Activated CD4-positive, alpha-beta T cell treated with anti-CD3 and anti-CD28 coated beads, Interleukin-2, amount 10 ng/mL, durations not matched to agents 24 days and 14 days (primary cell): ENCODE data around the gene FN1. TPM values are rescaled to one million over a fixed set of nuclear protein-coding genes. Genes with fewer than 3 reads are reported as not detected.

Experiments used
- DNase-seq: peaks from one replicate; pipeline ENCODE4 v3.0.0; 2022
- H3K27ac Mint-ChIP-seq: one replicate; pipeline ENCODE4 v1.8.0; 2022; ENCODE audit warnings: mild to moderate bottlenecking, mixed read lengths
- H3K27me3 Mint-ChIP-seq: one replicate; pipeline ENCODE4 v1.8.0; 2022; ENCODE audit warnings: mixed read lengths
- H3K36me3 Mint-ChIP-seq: one replicate; pipeline ENCODE4 v1.8.0; 2022; ENCODE audit warnings: low read depth, mild to moderate bottlenecking, mixed read lengths
- H3K4me1 Mint-ChIP-seq: one replicate; pipeline ENCODE4 v1.8.0; 2021; ENCODE audit warnings: mixed read lengths
- H3K4me3 Mint-ChIP-seq: one replicate; pipeline ENCODE4 v1.8.0; 2022; ENCODE audit warnings: mild to moderate bottlenecking, moderate library complexity, mixed read lengths
- H3K9me3 Mint-ChIP-seq: one replicate; pipeline ENCODE4 v1.8.0; 2021; ENCODE audit warnings: mixed read lengths
- intact Hi-C: fragments of 100-400 bp; cut with micrococcal nuclease; formaldehyde crosslinking; loops from one replicate; pipeline ENCODE4 v1.15.1; 2023
- total RNA-seq: library from RNA; stranded (reverse); gene quantifications from 2 replicates; pipeline ENCODE4 v1.2.3, GENCODE V29; 2022

Gene FN1
- total RNA-seq, 1 donor from 2014 or later = 1.0 TPM

- no peak overlapping the region for H3K27ac Mint-ChIP-seq
- no peaks in the 10 kb centered on the region for H3K27me3 Mint-ChIP-seq
- H3K9me3 Mint-ChIP-seq = no peaks in the 10 kb centered on the region
- H3K36me3 Mint-ChIP-seq = peaks cover 75% of the 10 kb centered on the region
- no peak for DNase-seq
- intact Hi-C loops = no loop called here
- no peaks in the 10 kb centered on the region for H3K4me1 Mint-ChIP-seq
- no peak overlapping the region for H3K4me3 Mint-ChIP-seq
These were observed 88.0 kb downstream of the FN1 start for GRCh38 chr2:215347878-215348277.

- H3K4me1 Mint-ChIP-seq = no peaks in the 10 kb centered on the region
- peaks cover 70% of the 10 kb centered on the region for H3K36me3 Mint-ChIP-seq
- H3K9me3 Mint-ChIP-seq = no peaks in the 10 kb centered on the region
- H3K27ac Mint-ChIP-seq = no peak overlapping the region
- intact Hi-C loops = no loop called here
- no peak overlapping the region for H3K4me3 Mint-ChIP-seq
- no peaks in the 10 kb centered on the region for H3K27me3 Mint-ChIP-seq
- DNase-seq = no peak
These were observed 96.8 kb downstream of the FN1 start for GRCh38 chr2:215338883-215339679.

GRCh38 chr2:215332872-215333595 is 102.8 kb downstream of the FN1 start:
- H3K27ac Mint-ChIP-seq = no peak overlapping the region
- peaks cover 17% of the 10 kb centered on the region for H3K4me1 Mint-ChIP-seq
- DNase-seq = no peak
- H3K36me3 Mint-ChIP-seq = peaks cover 70% of the 10 kb centered on the region
- H3K27me3 Mint-ChIP-seq = no peaks in the 10 kb centered on the region
- intact Hi-C loops = no loop called here
- H3K9me3 Mint-ChIP-seq = no peaks in the 10 kb centered on the region
- no peak overlapping the region for H3K4me3 Mint-ChIP-seq

- Mint-ChIP-seq H3K4me3 (no peak overlapping the region), H3K4me1 (peaks cover 29% of the 10 kb centered on the region), H3K36me3 (peaks cover 77% of the 10 kb centered on the region), H3K9me3 (no peaks in the 10 kb centered on the region), H3K27me3 (no peaks in the 10 kb centered on the region), H3K27ac (peak overlapping the region; percentile 17)
- DNase-seq = no peak
- intact Hi-C loops = no loop called here
These were observed 107.8 kb downstream of the FN1 start for GRCh38 chr2:215328066-215328465.

- no peak for DNase-seq
- Mint-ChIP-seq H3K36me3 (peaks cover 79% of the 10 kb centered on the region), H3K4me3 (no peak overlapping the region), H3K27me3 (no peaks in the 10 kb centered on the region), H3K27ac (peak overlapping the region; percentile 70), H3K4me1 (peaks cover 24% of the 10 kb centered on the region), H3K9me3 (no peaks in the 10 kb centered on the region)
- intact Hi-C loops = no loop called here
These were observed 111.1 kb downstream of the FN1 start for GRCh38 chr2:215324811-215325210.

GRCh38 chr2:215320679-215321078 is 115.2 kb downstream of the FN1 start:
- DNase-seq = no peak
- peaks cover 69% of the 10 kb centered on the region for H3K36me3 Mint-ChIP-seq
- H3K9me3 Mint-ChIP-seq = no peaks in the 10 kb centered on the region
- H3K27ac Mint-ChIP-seq = no peak overlapping the region
- H3K4me1 Mint-ChIP-seq = peaks cover 23% of the 10 kb centered on the region
- intact Hi-C loops = no loop called here
- H3K4me3 Mint-ChIP-seq = no peak overlapping the region
- H3K27me3 Mint-ChIP-seq = no peaks in the 10 kb centered on the region

- DNase-seq = no peak
- Mint-ChIP-seq H3K36me3 (peaks cover 69% of the 10 kb centered on the region), H3K4me3 (no peak overlapping the region), H3K27me3 (no peaks in the 10 kb centered on the region), H3K27ac (no peak overlapping the region), H3K4me1 (peaks cover 24% of the 10 kb centered on the region), H3K9me3 (no peaks in the 10 kb centered on the region)
- intact Hi-C loops = no loop called here
These were observed 115.8 kb downstream of the FN1 start for GRCh38 chr2:215320102-215320501.

- H3K27me3 Mint-ChIP-seq = no peaks in the 10 kb centered on the region
- DNase-seq = no peak
- no peak overlapping the region for H3K4me3 Mint-ChIP-seq
- peaks cover 71% of the 10 kb centered on the region for H3K36me3 Mint-ChIP-seq
- intact Hi-C loops = loop anchor here (10.0 kb wide), 1 partner anchor 765 kb away; the partner anchor contains the start of genes PECR and TMEM169
- H3K27ac Mint-ChIP-seq = no peak overlapping the region
- H3K9me3 Mint-ChIP-seq = no peaks in the 10 kb centered on the region
- H3K4me1 Mint-ChIP-seq = peaks cover 28% of the 10 kb centered on the region
These were observed 116.4 kb downstream of the FN1 start for GRCh38 chr2:215319500-215319899.

- Mint-ChIP-seq H3K36me3 (peaks cover 64% of the 10 kb centered on the region), H3K9me3 (no peaks in the 10 kb centered on the region), H3K27me3 (no peaks in the 10 kb centered on the region), H3K4me3 (peak overlapping the region; percentile 25), H3K4me1 (peaks cover 34% of the 10 kb centered on the region), H3K27ac (peak overlapping the region; percentile 19)
- no peak for DNase-seq
- intact Hi-C loops = loop anchor here (10.0 kb wide), 1 partner anchor 768 kb away; the partner anchor contains the start of genes PECR and TMEM169
These were observed 119.5 kb downstream of the FN1 start for GRCh38 chr2:215316336-215316735.

- Mint-ChIP-seq H3K4me1 (peaks cover 33% of the 10 kb centered on the region), H3K9me3 (no peaks in the 10 kb centered on the region), H3K4me3 (peak overlapping the region; percentile 39)
These were observed 120.6 kb downstream of the FN1 start for GRCh38 chr2:215315301-215315700.

GRCh38 chr2:215314896-215315295 is 121.0 kb downstream of the FN1 start:
- Mint-ChIP-seq H3K4me3 (peak overlapping the region; percentile 39), H3K4me1 (peaks cover 31% of the 10 kb centered on the region), H3K36me3 (peaks cover 53% of the 10 kb centered on the region), H3K27me3 (no peaks in the 10 kb centered on the region), H3K9me3 (no peaks in the 10 kb centered on the region), H3K27ac (no peak overlapping the region)
- no peak for DNase-seq
- intact Hi-C loops = loop anchor here (5.0 to 10.0 kb wide), 2 partner anchors 770 to 792 kb away; partner anchors contain the start of genes PECR, TMEM169 and XRCC5

More at GRCh38 chr2:215315301-215315700, 120.6 kb downstream of the FN1 start:
- intact Hi-C loops = loop anchor here (10.0 kb wide), 1 partner anchor 770 kb away; the partner anchor contains the start of genes PECR and TMEM169
- peaks cover 57% of the 10 kb centered on the region for H3K36me3 Mint-ChIP-seq
- H3K27ac Mint-ChIP-seq = no peak overlapping the region
- no peaks in the 10 kb centered on the region for H3K27me3 Mint-ChIP-seq
- DNase-seq = no peak

- Mint-ChIP-seq H3K4me3 (peak overlapping the region; percentile 95), H3K4me1 (peaks cover 31% of the 10 kb centered on the region), H3K27ac (peak overlapping the region; percentile 95), H3K27me3 (no peaks in the 10 kb centered on the region), H3K36me3 (peaks cover 44% of the 10 kb centered on the region), H3K9me3 (no peaks in the 10 kb centered on the region)
- intact Hi-C loops = loop anchor here (5.0 to 10.0 kb wide), 2 partner anchors 772 to 794 kb away; partner anchors contain the start of genes PECR, TMEM169 and XRCC5
- no peak for DNase-seq
These were observed 122.6 kb downstream of the FN1 start for GRCh38 chr2:215313255-215313613.

- H3K4me3 Mint-ChIP-seq = peak within 1 kb of the TSS; percentile 95
- H3K9me3 Mint-ChIP-seq = no peaks in the 10 kb centered on the region
- H3K27ac Mint-ChIP-seq = peak within 1 kb of the TSS; percentile 95
- peak; percentile 98 for DNase-seq
- H3K27me3 Mint-ChIP-seq = peaks cover 4% of the 10 kb centered on the region
- H3K4me1 Mint-ChIP-seq = peaks cover 31% of the 10 kb centered on the region
- intact Hi-C loops = loop anchor here (1.0 to 10.0 kb wide), 3 partner anchors 503 to 795 kb away; partner anchors contain the start of genes BARD1, PECR, TMEM169 and XRCC5
- peaks cover 36% of the 10 kb centered on the region for H3K36me3 Mint-ChIP-seq
These were observed 124.1 kb downstream of the FN1 start, which contains the start of gene ATIC for GRCh38 chr2:215311625-215312396. ATIC (plus strand) TSS chr2:215312059; CDS start chr2:215312143, 84 bp downstream.
